Ramos (cell line): ENCODE results near the gene ANKMY1.

Experiments used
- in situ Hi-C: fragments of 300-500 bp; cut with MboI; formaldehyde crosslinking; loops from one replicate; pipeline ENCODE4 v1.14.3; 2022; ENCODE audit warnings: low sequenced_read_pairs; ENCODE audit not compliant: unreplicated experiment

ANKMY1 gene

DNA sequence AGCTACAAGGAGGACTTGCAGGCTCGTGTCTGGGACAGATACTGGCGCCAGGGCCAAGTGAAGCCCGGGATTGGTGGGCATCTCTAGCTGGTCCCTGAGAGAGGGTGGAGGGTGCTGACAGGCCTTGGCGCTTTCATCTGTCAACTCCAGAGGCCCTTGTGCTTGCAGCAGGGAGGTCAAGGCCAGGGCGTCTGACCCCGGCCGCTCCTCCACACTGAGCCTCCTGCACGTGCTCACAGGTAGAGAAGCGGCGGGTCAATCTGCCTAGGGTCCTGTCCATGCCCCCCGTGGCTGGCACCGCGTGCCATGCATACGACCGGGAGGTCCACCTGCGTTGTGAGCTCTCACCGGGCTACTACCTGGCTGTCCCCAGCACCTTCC, 38.3 kb upstream of the ANKMY1 start:
- in situ Hi-C loops = no loop called here

DNA sequence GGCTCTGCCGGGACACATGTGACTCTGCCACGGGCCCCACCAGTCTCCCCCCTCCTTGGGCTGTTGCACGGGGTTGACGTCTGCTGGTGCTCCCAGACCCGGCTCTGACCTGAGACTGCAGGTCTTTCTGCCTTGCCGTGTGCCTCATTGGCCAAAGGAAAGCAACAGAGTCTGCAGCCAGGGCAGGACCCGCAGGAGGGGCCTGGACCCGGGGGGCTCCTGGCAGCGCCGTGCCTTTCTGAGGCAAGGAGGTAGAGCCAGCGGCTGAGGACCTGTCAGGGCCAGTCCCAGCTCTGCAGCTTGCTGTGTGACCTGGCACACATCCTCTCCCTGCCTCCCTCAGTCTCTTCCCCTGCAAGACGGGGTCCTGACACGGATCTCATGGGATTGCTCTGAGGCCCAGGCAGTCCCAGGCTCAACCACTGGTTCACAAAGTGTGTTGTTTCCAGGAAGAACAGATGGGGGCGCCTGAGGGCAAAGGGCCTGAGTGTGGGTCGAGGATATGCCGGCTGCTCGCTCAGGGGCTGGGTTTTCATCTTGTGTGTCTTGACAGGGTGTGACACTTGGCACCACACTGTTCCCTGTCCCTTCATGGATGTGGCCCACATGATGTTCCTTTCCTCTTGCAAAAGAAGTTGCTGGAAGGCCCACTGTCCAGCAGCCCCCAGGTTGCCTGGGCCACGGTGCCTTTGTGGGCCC, 37.7 kb upstream of the ANKMY1 start:
- in situ Hi-C loops = no loop called here

DNA sequence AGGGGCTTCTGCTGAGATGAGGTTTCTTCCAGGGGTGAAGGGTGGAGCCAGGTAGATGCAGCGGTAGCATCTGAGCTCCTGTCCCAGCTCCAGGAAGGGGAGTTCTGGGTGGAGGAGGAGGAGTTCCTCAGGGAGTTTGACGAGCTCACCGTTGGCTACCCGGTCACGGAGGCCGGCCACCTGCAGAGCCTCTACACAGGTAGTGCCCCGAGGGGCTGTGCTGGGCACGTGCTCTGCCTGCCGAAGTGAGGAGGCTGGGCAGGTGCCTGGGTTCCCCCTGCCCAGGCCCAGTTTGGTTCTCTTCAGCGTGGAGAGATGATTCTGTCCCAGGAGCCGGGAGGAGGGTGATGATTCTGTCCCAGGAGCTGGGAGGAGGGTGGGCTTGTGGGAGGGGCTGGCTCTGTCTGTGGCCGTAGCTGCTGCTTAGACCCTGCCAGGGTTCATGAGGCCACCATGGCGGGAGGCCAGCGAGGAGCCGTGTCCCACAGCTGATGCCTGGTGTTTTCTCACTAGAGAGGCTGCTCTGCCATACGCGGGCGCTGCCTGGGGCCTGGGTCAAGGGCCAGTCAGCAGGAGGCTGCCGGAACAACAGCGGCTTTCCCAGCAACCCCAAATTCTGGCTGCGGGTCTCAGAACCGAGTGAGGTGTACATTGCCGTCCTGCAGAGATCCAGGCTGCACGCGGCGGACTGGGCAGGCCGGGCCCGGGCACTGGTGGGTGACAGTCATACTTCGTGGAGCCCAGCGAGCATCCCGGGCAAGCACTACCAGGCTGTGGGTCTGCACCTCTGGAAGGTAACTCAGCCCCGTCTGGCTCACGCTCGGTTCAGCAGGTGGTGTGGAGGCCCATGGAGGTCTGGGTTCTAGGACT, 37.0 kb upstream of the ANKMY1 start:
- in situ Hi-C loops = no loop called here

DNA sequence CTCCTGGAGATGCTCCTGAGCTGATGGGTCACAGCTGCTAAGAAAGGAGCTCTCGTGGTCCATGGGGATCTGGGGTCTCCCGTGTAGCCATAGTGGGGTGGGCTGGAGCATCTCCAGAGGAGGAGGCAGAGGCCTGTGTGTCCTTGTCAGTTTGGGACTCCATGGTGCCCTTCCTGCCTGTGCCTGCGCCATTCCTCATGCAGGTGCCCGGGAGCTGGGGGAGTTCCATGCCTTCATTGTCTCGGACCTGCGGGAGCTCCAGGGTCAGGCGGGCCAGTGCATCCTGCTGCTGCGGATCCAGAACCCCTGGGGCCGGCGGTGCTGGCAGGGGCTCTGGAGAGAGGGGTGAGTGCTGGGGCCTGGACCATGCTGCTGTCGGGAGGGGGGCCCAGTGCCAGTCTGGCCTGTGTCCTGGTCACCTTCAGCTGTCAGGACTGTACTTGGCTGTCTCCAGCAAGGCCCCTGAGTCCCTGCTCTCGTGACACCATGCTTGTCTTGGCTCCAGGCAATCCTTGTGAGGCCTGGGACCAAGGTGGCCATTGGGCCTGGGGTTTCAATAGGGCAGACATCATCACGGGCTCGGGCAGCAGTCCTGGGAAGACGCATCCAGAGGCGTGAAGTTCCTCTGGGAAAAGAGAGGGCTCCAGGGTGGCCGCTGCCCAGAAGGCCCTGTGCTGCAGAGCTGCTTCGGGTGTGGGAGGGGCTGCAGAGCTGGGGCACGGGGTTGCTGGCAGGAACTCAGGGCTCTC, 36.1 kb upstream of the ANKMY1 start:
- in situ Hi-C loops = no loop called here

DNA sequence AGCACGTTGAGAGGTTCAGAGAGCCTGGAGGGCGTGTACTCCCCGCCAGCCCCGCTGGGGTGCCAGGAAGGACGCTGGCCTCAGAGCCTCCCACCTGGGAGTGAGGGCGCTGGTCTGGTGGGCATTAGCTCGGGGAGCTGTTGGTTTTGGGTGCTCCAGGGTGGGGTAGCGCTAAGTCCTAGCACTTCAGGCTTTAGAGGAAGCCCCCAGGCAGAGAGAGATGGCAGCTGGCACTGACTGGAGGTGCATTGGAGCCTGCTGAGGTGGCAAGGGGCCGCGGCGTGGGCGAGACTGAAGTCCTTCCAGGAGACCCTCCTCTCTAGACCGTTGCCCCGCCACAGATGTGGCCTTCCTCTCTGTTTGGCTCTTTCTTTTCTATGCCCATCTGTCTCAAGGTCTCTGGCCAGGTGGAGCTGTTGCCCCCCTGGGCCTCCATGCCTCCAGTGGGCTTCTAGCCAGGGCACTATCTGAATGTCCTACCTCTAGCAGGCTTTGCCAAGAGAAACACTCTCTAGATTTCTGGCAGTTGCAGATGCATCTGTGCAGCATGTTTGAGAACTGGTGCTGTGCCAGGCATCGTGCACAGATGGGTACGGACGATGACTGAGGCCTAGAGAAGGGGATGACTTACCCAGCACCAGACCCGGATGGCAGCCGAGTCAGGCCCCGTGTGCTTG, 35.4 kb upstream of the ANKMY1 start:
- in situ Hi-C loops = no loop called here

DNA sequence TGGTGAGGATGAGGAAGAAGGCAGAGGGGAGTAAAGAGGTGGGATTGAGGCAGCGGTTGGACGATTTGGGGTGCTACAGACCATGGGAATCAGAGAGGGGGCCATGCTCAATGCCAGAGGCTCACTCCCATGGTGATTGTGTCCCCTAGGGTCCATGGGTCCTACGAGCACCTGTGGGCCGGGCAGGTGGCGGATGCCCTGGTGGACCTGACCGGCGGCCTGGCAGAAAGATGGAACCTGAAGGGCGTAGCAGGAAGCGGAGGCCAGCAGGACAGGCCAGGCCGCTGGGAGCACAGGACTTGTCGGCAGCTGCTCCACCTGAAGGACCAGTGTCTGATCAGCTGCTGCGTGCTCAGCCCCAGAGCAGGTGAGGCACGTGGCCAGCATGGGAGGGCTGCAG, 34.0 kb upstream of the ANKMY1 start:
- in situ Hi-C loops = no loop called here

DNA sequence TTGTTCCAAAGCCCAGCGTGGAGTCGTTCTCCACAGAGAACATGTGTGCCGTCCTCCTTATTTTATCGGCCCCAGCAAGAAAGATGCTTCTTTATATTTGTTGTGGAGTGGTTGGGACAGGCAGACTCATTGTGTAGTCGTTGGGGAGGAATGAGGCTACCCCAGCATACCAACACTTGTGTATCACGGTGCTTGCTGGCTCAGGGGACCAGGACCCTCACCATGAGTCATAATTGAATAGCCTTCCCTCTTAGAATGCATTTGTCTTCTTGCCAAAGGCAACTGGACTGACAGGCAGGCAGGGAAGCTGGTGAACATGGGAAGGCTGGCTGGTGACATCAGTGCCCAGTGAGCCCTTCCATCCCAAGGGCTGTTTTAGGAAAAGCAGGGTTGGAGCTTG, 33.4 kb upstream of the ANKMY1 start:
- in situ Hi-C loops = no loop called here

DNA sequence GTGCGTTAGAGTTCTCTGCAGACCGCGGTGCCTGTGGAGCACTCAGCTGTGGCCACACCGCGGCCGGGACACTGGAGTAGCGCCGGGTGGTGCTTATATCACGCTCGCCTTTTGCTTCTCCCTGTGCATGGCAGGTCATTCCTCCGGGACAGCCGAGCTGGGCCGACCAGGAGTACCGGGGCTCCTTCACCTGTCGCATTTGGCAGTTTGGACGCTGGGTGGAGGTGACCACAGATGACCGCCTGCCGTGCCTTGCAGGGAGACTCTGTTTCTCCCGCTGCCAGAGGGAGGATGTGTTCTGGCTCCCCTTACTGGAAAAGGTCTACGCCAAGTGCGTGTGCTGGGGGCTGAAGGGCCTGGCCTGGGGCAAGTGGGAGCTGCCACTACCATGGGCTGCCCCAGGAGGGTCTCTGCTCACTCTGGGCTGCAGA, 32.9 kb upstream of the ANKMY1 start:
- in situ Hi-C loops = no loop called here

DNA sequence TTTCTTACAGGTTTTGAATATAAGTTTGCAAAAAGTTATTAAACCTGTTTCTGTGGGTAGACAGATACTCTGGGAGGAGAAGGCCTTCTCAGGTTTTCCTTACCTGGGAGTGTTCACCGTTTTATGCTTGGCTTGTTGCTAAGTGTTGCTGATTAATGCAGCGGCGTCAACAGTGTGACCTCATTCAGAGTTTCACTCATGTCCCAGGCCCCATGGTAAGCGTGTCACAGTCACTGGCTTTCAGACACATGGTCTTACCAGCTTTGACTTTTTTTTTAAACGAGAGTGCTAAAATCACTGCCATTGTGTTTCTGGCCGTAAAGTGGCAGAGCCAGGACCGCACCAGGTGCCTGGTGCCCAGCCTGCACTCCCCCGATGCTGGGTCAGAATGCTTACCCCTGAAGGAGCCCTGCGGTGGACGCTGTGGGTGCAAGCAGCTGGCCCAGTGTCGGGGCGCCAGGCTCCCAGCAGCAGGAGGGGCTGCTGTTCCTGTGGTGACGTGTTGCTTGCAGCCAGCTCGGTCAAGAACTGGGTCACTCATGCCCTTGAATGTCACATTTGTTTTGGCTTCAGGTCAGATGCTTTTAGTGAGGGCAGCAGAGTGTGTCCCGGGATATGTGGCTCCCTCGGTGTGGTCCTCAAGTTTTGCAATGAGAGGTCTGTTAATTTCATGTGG, 32.2 kb upstream of the ANKMY1 start:
- in situ Hi-C loops = no loop called here

DNA sequence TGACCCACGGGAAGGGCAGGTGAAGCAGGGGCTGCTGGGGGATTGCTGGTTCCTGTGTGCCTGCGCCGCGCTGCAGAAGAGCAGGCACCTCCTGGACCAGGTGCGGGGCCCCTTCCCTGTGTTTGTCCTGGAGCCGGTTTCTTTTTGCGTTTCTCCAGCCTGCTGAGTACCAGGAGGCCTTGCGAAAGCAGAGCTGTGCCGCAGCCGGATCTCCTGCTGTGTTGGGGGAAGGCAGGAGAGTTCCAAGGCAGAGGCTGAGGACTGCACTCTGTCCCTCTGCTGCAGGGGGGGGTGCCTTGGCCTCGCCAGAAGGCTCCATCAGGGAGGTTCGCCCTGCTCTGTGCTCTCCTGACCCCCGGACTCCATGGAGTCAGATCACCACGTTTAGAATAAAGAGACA, 31.6 kb upstream of the ANKMY1 start:
- in situ Hi-C loops = no loop called here

DNA sequence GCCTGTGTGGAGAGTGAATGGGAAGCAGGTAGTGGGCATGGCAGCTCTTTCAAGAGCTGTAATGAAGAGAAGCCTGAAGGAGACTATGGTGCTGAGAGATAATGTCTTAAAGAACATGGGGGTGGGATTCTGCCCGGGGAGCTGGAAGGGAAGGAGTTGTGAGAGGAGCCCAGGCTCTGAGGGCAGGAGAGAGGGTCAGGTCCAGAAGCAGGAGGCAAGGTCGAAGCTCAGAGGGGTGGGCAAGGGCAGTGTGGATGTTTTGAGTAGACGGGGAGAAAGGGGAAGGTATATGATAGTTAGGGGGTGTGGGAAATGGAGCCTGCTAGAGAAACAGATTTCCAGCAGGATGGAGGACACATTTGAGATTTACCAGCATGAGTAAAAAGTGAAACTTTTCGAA, 30.9 kb upstream of the ANKMY1 start:
- in situ Hi-C loops = no loop called here

DNA sequence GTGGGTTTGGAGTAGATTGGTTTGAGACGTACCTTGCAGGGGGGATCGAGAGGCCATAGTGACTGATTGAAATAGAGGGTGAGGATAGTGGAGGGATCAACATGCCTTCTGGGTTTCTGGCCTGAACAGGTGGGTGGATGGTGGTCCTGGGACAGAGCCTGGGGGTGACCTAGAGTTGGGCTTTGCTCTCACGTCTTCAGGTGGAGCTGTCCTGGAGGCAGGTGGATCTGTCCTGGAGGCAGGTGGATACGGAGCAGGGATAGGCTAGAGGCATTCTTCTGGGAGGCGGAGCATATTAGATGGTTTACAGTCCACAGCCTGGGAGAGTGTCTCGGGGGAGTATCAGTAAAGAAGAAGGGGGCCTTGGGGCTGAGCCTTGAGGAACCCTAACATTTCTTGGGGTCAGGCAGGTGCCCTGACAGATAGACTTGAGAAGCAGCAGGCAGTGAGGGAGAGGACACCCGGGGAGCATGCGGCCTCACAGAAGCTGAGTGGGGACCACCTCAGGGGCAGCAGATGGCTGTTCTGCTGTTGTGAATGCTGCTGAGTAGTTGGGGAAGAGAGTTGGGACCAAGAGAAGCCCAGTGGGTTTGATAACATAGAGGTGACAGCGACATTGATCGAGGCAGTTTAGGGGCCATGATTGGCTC, 30.3 kb upstream of the ANKMY1 start:
- in situ Hi-C loops = no loop called here

DNA sequence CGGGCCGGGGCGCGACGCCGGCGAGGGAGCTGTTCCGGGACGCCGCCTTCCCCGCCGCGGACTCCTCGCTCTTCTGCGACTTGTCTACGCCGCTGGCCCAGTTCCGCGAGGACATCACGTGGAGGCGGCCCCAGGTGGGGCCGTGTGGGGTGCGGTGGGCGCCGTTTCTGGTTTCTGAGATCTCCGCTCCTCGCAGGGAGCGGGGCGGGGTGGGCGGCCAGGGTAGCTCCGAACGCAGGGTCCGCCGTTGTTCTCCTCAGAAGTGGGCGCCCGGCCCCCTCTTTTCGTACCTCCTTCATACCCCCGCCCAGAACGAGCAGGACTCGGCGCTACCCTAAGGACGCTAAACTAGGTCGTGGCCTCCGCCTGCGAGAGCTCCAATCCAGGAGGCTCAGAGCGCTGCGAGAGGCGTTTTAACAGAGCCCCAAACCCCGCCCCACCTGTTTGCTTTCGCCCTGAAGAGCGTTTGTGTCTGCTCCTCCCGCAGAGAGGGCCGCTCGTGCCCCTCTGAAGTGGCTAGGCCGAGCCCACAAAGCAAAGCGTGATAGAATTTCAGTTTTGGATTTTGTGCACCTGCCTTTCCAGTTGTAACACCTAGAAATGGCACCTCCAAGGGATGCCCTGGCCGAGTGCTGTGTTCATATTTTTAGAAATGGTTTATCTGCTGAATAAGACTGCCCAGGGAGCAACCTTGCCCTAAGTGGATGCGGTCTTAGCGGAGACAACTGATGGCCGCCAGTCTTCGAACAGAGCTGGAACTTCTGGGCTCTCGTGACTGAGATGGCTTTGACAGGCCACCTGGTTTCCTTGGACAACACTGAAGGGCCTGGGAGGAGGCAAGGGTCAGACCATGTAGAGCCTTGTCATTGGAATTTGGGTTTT, 29.4 kb upstream of the ANKMY1 start:
- in situ Hi-C loops = no loop called here

DNA sequence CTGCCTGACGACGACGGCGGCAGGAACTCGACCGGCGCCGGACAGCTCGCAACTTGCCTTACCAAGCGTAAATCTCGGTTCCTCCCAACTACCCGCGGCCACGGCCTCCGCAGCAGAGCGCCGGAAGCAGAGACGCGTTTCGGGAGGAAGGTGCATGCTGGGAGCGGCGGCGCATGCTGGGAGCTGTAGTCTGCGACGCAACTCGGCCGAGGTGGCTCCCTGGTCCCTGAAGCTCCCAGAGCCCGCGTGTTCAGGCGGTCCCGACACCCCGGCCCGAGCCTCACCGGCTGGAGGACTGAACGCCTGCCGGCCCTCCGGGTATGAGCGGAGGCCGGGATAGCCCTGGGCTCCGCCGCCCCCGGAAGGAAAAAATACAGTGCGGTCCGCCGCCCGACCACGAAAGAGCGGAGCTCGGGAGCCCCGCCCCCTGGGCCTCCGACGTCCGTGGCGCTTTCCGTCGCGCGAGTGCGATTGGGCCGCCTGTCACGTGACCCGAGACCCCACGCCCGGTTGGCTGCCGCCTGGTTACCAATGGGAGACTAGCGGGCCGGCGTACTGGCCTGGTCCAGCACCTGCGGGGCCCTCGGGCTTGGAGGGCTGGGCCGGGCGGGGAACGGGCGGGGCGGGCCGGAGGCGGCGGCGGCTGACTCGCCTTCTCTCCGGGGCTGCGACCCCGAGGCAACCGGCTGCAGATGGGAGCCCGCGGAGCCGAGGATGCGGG, 28.6 kb upstream of the ANKMY1 start, which contains the start of gene CAPN10:
TSS of gene CAPN10 (plus strand) at position 537 of the 721 bp plus-strand sequence. CDS start at position 715, 178 bp downstream.
- in situ Hi-C loops = no loop called here

DNA sequence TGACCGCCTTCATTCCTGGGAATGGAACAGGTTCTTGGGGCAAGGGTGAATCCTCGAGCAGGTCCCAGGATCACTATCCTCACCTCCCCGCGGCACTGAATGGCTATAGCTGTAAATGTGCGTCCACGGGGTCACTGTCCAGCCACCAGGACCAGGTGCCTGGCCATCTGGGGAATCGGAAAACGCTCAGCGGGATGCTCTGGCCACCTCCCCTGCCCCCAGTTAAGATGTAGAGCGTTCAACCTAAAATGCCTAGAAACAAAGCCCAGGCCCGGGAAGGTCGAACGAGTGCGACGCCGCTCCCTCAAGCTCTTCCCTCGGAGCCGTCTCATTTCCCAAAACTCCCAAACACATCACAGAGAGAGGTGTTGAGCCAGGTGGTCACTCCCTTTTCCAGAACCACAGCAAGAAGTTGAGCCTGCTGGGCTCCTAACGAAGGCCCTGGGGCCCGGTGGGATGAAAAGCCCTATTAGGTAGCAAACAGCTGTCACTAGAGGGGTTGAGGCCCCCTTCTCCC, 28.0 kb upstream of the ANKMY1 start:
- in situ Hi-C loops = no loop called here

DNA sequence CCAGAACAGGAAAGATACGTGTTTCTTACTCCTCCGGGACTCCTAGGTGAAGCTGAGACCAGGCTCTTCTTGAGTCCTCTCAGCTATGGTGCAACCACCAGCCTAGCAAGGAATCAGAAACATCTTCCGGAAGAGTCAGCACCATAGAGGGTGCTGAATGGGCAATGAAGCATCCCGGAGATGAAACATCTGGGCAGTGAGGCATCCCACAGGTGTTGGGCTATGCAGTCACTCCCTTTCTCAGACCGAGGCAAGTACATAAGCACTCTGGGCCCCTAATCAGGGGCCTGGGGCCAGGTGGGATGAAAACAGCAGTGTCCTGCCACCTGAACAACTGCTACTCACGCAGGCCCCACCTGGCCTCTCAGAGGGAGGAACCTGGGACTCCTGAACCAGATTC, 27.3 kb upstream of the ANKMY1 start:
- in situ Hi-C loops = no loop called here

DNA sequence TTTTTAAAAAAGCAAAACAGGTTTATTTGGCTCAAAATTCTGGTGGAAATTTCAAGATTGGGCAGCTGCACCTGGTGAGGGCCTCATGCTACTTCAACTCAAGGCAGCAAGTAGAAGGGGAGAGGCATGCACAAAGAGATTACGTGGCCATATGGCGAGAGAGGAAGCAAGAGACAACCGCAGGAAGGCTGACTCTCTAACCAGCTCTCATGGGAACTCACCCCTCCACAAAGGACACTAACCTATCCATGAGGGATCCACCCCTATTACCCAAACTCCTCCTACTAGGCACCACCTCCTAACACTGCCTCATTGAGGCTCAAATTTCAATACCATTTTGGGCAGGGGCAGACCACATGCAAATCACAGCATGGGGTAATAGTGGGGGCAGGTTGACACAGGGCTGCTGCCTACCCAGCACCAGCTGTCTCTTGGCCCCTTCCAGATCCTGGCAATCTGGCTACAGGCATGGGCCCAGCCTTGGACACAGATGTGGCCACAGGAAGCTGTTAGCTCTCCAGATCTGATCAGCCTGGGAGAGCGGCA, 26.8 kb upstream of the ANKMY1 start:
- in situ Hi-C loops = no loop called here
